Endothelial cell (in vitro differentiated cells): ENCODE data around the gene STUB1. TPM values are rescaled to one million over a fixed set of nuclear protein-coding genes. Genes with fewer than 3 reads are reported as not detected.

Source experiments
- DNase-seq: peaks from one replicate; pipeline ENCODE4 v3.0.0; 2021; ENCODE audit warnings: low spot score
- H3K27ac Mint-ChIP-seq: one replicate; pipeline ENCODE4 v1.8.0; 2021; ENCODE audit warnings: mixed read lengths, inconsistent platforms; ENCODE audit not compliant: unreplicated experiment
- H3K27me3 Mint-ChIP-seq: one replicate; pipeline ENCODE4 v1.8.0; 2021; ENCODE audit warnings: mild to moderate bottlenecking, moderate library complexity, mixed read lengths, inconsistent platforms; ENCODE audit not compliant: unreplicated experiment
- H3K36me3 Mint-ChIP-seq: one replicate; pipeline ENCODE4 v1.8.0; 2021; ENCODE audit warnings: mild to moderate bottlenecking, low read depth, mixed read lengths, inconsistent platforms; ENCODE audit not compliant: unreplicated experiment
- H3K4me1 Mint-ChIP-seq: one replicate; pipeline ENCODE4 v1.8.0; 2021; ENCODE audit warnings: mild to moderate bottlenecking, mixed read lengths, inconsistent platforms; ENCODE audit not compliant: unreplicated experiment
- H3K4me3 Mint-ChIP-seq: one replicate; pipeline ENCODE4 v1.8.0; 2021; ENCODE audit warnings: mild to moderate bottlenecking, mixed read lengths, inconsistent platforms; ENCODE audit not compliant: unreplicated experiment
- H3K9me3 Mint-ChIP-seq: one replicate; pipeline ENCODE4 v1.8.0; 2021; ENCODE audit warnings: mixed read lengths, inconsistent platforms; ENCODE audit not compliant: unreplicated experiment
- CTCF ChIP-seq: fragments of 200-600 bp; sonication (generic); IDR thresholded peaks from one replicate; pipeline ENCODE4 v1.5.0; 2021; ENCODE audit warnings: antibody characterized with exemption; ENCODE audit not compliant: unreplicated experiment
- total RNA-seq: library from RNA; stranded (reverse); fragmentation: NEBNext Ultra II Directional; extraction: Animal tissue kit (Norgen Biotek cat#: 25700); gene quantifications from one replicate; pipeline ENCODE4 v1.2.1, GENCODE V29; 2021; ENCODE audit not compliant: unreplicated experiment

The STUB1 gene
- total RNA-seq, 1 donor from 2014 or later: 93.7 TPM

- no peak within 1 kb of the TSS for H3K27ac Mint-ChIP-seq
- H3K27me3 Mint-ChIP-seq: peaks cover 15% of the 10 kb centered on the region
- peaks cover 6% of the 10 kb centered on the region for H3K4me1 Mint-ChIP-seq
- H3K36me3 Mint-ChIP-seq: peaks cover 5% of the 10 kb centered on the region
- TF ChIP-seq CTCF: no peak
- H3K4me3 Mint-ChIP-seq: peak within 1 kb of the TSS; percentile 47
- DNase-seq: peak; percentile 82
- H3K9me3 Mint-ChIP-seq: no peaks in the 10 kb centered on the region
Measured at GRCh38 chr16:684071-684794, 4.0 kb downstream of the STUB1 start, which contains the start of gene JMJD8. TSS of gene JMJD8 (minus strand) at chr16:684334. CDS start at chr16:684319, 15 bp downstream.

- Mint-ChIP-seq H3K27me3 (peaks cover 14% of the 10 kb centered on the region), H3K4me1 (peaks cover 9% of the 10 kb centered on the region), H3K9me3 (no peaks in the 10 kb centered on the region), H3K27ac (no peak overlapping the region), H3K4me3 (no peak overlapping the region), H3K36me3 (peaks cover 5% of the 10 kb centered on the region)
- no peak for TF ChIP-seq CTCF
- no peak for DNase-seq
Measured at GRCh38 chr16:684961-685696, 4.9 kb downstream of the STUB1 start.

DNA sequence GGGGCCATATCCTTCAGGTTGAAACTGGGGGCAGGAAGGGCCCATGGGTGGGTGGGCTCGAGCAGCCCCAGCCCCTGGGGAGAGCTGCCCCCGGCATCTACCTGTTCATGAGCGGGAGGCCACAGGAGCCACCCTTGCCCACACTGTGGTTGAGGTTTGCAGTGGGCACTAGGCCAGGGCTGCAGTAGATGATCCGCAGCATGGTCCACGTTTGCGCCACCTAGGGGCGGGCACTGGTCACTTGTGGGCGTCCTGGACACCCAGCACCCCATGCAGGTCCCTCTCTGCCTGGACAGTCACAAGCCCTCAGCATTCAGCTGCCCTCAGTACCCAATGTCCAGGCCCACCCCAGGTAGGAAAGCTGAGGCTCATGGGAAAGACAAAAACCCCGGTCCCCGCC is 5.8 kb downstream of the STUB1 start:
- H3K4me3 Mint-ChIP-seq: no peak overlapping the region
- no peaks in the 10 kb centered on the region for H3K9me3 Mint-ChIP-seq
- H3K36me3 Mint-ChIP-seq: peaks cover 5% of the 10 kb centered on the region
- peaks cover 14% of the 10 kb centered on the region for H3K27me3 Mint-ChIP-seq
- peak; percentile 62 for DNase-seq
- no peak overlapping the region for H3K27ac Mint-ChIP-seq
- peak; percentile 45 for TF ChIP-seq CTCF
- peaks cover 9% of the 10 kb centered on the region for H3K4me1 Mint-ChIP-seq

DNA sequence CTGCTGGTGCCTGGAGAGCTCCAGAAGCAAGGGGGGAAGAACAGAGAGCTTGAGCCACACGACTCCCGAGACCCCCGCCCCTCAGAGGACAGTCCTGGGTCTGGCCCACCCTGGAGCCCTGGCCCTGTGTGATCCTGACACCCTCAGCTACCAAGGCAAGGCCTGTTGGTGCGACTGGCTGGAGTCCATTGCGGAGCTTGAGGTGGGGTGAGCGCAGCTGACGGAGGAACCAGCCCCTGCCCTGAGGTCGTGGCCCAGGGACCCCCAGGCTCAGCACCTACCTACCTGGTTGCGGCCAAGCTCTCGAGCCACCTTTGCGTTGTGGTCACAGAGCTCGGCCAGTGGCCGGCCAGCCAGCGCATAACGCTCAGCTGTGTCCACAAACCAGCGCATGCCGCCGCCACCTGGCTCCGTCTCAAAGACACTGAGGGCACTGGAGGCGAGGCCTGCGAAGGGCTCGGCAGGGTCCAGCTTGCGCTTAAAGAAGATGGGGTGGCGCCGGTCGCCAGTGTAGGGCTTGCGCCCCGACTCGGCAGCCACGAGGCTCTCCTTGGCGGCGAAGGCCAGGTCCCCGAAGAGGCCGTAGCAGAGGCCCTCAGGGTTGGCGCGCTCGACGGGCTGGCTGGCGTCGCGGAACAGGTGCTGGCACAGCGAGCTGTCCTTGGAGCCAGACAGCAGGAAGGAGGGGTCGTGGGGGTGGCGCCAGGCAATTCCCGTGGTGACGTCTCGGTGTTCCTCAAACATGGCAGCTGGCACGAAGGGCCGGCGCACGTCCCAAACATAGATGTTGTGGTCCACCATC is 6.5 kb downstream of the STUB1 start:
- H3K27ac Mint-ChIP-seq: no peak overlapping the region
- H3K4me3 Mint-ChIP-seq: no peak overlapping the region
- H3K36me3 Mint-ChIP-seq: peaks cover 5% of the 10 kb centered on the region
- TF ChIP-seq CTCF: no peak
- no peaks in the 10 kb centered on the region for H3K9me3 Mint-ChIP-seq
- peaks cover 16% of the 10 kb centered on the region for H3K27me3 Mint-ChIP-seq
- peaks cover 6% of the 10 kb centered on the region for H3K4me1 Mint-ChIP-seq
- DNase-seq: no peak
